Activated CD8-positive, alpha-beta memory T cell treated with anti-CD3 and anti-CD28 coated beads, Interleukin-2, amount 50 U/mL, for 4 hours (primary cell): ENCODE results near the gene GLT1D1.
"Not testable (repeated sequence)": the region's sequence is repeated elsewhere in the genome, so short reads cannot be mapped to it uniquely, and the experiment has no call there.

ENCODE experiments used
- DNase-seq: peaks from one replicate; pipeline ENCODE4 v3.0.0-alpha.2; 2020

Gene GLT1D1

GRCh38 chr12:128852885-128853599 is at the start of gene GLT1D1:
GLT1D1 (plus strand) TSS chr12:128853478; CDS start chr12:128853582, 104 bp downstream.
- DNase-seq: no peak

GRCh38 chr12:128803788-128804187 is 49.5 kb upstream of the GLT1D1 start:
- no peak for DNase-seq

- DNase-seq: no peak
These were observed 48.5 kb upstream of the GLT1D1 start for GRCh38 chr12:128804762-128805161.

GRCh38 chr12:128805406-128805805 is 47.9 kb upstream of the GLT1D1 start:
- DNase-seq: not testable (repeated sequence)

- DNase-seq: no peak
These were observed 46.7 kb upstream of the GLT1D1 start for GRCh38 chr12:128806573-128806972.

GRCh38 chr12:128807161-128807724 is 46.0 kb upstream of the GLT1D1 start:
- DNase-seq: no peak

- no peak for DNase-seq
These were observed 44.6 kb upstream of the GLT1D1 start for GRCh38 chr12:128808651-128809050.

- peak; percentile 35 for DNase-seq
These were observed 42.8 kb upstream of the GLT1D1 start for GRCh38 chr12:128810182-128811127.

GRCh38 chr12:128811806-128812205 is 41.5 kb upstream of the GLT1D1 start:
- no peak for DNase-seq

- DNase-seq: no peak
These were observed 39.9 kb upstream of the GLT1D1 start for GRCh38 chr12:128813392-128813791.

- no peak for DNase-seq
These were observed 39.4 kb upstream of the GLT1D1 start for GRCh38 chr12:128813883-128814282.

GRCh38 chr12:128814411-128815261 is 38.6 kb upstream of the GLT1D1 start:
- DNase-seq: no peak

GRCh38 chr12:128815779-128816642 is 37.3 kb upstream of the GLT1D1 start:
- DNase-seq: no peak

- DNase-seq: no peak
These were observed 36.7 kb upstream of the GLT1D1 start for GRCh38 chr12:128816643-128816920.

GRCh38 chr12:128817111-128818015 is 35.9 kb upstream of the GLT1D1 start:
- no peak for DNase-seq

GRCh38 chr12:128818065-128819022 is 34.9 kb upstream of the GLT1D1 start:
- no peak for DNase-seq

- DNase-seq: no peak
These were observed 33.8 kb upstream of the GLT1D1 start for GRCh38 chr12:128819293-128820144.

GRCh38 chr12:128820253-128820652 is 33.0 kb upstream of the GLT1D1 start:
- DNase-seq: no peak
